Keratinocyte (primary cell): ENCODE data around the gene TARS2. TPM values are rescaled to one million over a fixed set of nuclear protein-coding genes. Genes with fewer than 3 reads are reported as not detected.

Source experiments
- DNase-seq: peaks from one replicate; pipeline ENCODE4 v3.0.0-alpha.2; 2011; ENCODE audit warnings: low read depth, missing footprints, low spot score
- FAIRE-seq: peaks from 2 replicates; lab custom pipeline; 2011; peaks lifted over from hg19 to GRCh38; lab: Jason Lieb, UNC
- H2AFZ ChIP-seq: 2 replicates; pipeline ENCODE4 v1.6.0; 2012; ENCODE audit warnings: low read length, control low read depth, inconsistent platforms; ENCODE audit not compliant: control insufficient read depth
- H3K27ac ChIP-seq: 2 replicates; pipeline ENCODE4 v1.5.1; 2011; ENCODE audit warnings: low read length; ENCODE audit not compliant: control insufficient read depth, insufficient read depth
- H3K27me3 ChIP-seq: 3 replicates; pipeline ENCODE4 v1.6.0; 2011; ENCODE audit warnings: low read length; ENCODE audit not compliant: control insufficient read depth, insufficient read depth; ENCODE audit errors: extremely low read depth
- H3K36me3 ChIP-seq, 2 experiments: 2 replicates in 1 of 2; 3 replicates in 1 of 2; pipeline ENCODE4 v1.5.1; 2011; ENCODE audit warnings: low read length in 2 of 2, mild to moderate bottlenecking in 1 of 2; ENCODE audit not compliant: control insufficient read depth in 2 of 2, insufficient read depth in 2 of 2; ENCODE audit errors: extremely low read depth in 1 of 2
- H3K4me1 ChIP-seq: 3 replicates; pipeline ENCODE4 v1.5.1; 2011; ENCODE audit warnings: low read length; ENCODE audit not compliant: control insufficient read depth, insufficient read depth; ENCODE audit errors: extremely low read depth
- H3K4me2 ChIP-seq: 3 replicates; pipeline ENCODE4 v1.6.0; 2011; ENCODE audit warnings: low read depth, low read length; ENCODE audit not compliant: control insufficient read depth, insufficient read depth; ENCODE audit errors: extremely low read depth
- H3K4me3 ChIP-seq, 3 experiments: fragments of 200-600 bp in 1 of 3; sonication (generic) in 1 of 3; 2 replicates in 2 of 3; 3 replicates in 1 of 3; pipeline ENCODE4 v1.5.1; 2011 to 2016; ENCODE audit warnings: low read length in 3 of 3, mild to moderate bottlenecking in 3 of 3, control low read depth in 2 of 3, inconsistent platforms in 1 of 3, low read depth in 1 of 3, mixed read lengths in 1 of 3, mixed run types in 1 of 3, moderate library complexity in 1 of 3; ENCODE audit not compliant: control insufficient read depth in 2 of 3, insufficient read depth in 2 of 3; ENCODE audit errors: extremely low read depth in 1 of 3
- H3K79me2 ChIP-seq: 2 replicates; pipeline ENCODE4 v1.6.0; 2012; ENCODE audit warnings: low read length; ENCODE audit not compliant: control insufficient read depth, insufficient read depth
- H3K9ac ChIP-seq: 3 replicates; pipeline ENCODE4 v1.6.0; 2011; ENCODE audit warnings: low read length; ENCODE audit not compliant: control insufficient read depth, insufficient read depth; ENCODE audit errors: extremely low read depth
- H3K9me1 ChIP-seq: 3 replicates; pipeline ENCODE4 v1.6.0; 2011; ENCODE audit warnings: low read length; ENCODE audit not compliant: control insufficient read depth, insufficient read depth; ENCODE audit errors: extremely low read depth
- H3K9me3 ChIP-seq: 2 replicates; pipeline ENCODE4 v1.5.1; 2012; ENCODE audit warnings: low read depth, low read length; ENCODE audit not compliant: control insufficient read depth
- H4K20me1 ChIP-seq: 3 replicates; pipeline ENCODE4 v1.6.0; 2011; ENCODE audit warnings: low read length; ENCODE audit not compliant: control insufficient read depth, insufficient read depth; ENCODE audit errors: extremely low read depth
- EZH2 ChIP-seq: IDR thresholded peaks from one replicate; pipeline ENCODE4 v1.6.1; 2012; ENCODE audit warnings: inconsistent platforms, mild to moderate bottlenecking, low read length, moderate library complexity
- dilution Hi-C: fragments of 300-500 bp; cut with MboI; formaldehyde crosslinking; loops from one replicate; pipeline ENCODE4 v1.7.0; 2020; ENCODE audit warnings: low sequenced_read_pairs; ENCODE audit not compliant: extremely low pct_ligation_motif_present
- polyA plus RNA-seq, 5 experiments: library from polyadenylated mRNA; depleted of rRNA in 3 of 5; stranded (reverse) in 3 of 5; stranded (forward) in 1 of 5; unstranded in 1 of 5; fragments of >200 nt; gene quantifications; 1 replicate in 1 of 5; 2 replicates in 3 of 5; 3 replicates in 1 of 5; pipeline versions ENCODE4 v1.2.1 to v1.2.3, GENCODE V29; 2011 to 2012; ENCODE audit warnings: missing spikeins in 2 of 5, low read depth in 1 of 5, low replicate concordance in 1 of 5
- TF ChIP-seq, protein P1 (sequence below), 3 experiments: IDR thresholded peaks in 1 of 3; conservative IDR thresholded peaks in 1 of 3; optimal IDR thresholded peaks in 1 of 3; 2 replicates in 2 of 3; 3 replicates in 1 of 3; pipeline versions ENCODE3 to v1.5.1; 2011; ENCODE audit warnings: low read length in 3 of 3, mild to moderate bottlenecking in 3 of 3, moderate library complexity in 2 of 3, control low read depth in 1 of 3, inconsistent platforms in 1 of 3; ENCODE audit not compliant: insufficient read depth in 2 of 3; ENCODE audit errors: extremely low read depth in 1 of 3

Gene TARS2
- polyA plus RNA-seq, 1 donor (not counting 4 experiments of a cell fraction or from before 2014, with no cell fraction given), result 28.4 TPM

DNA sequence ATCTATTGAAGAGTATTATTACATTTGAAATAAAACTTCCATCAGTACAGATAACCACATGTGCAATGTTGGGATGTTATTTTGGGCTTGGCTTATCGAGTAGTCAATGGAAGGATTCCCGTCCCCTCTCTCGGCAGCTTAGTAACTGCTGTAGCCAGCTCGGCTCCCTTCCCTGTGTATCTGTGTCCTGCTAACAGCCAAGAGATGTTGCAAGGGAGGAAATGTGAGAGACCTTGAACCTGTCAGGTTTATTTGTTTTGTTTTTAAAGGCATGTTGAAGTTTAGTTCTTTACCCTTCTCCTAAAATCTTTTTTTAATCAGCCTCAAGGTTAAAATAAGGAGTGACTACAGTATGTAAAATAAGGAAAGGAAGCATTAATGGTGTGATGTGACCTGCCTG, 13.6 kb upstream of the TARS2 start:
- Histone ChIP-seq H3K9ac (no peak overlapping the region), H4K20me1 (no peaks in the 10 kb centered on the region), H3K36me3 (peaks cover 8 to 16% of the 10 kb centered on the region in 2 experiments), H2AFZ (no peak overlapping the region), H3K4me1 (peaks cover 24% of the 10 kb centered on the region), H3K27ac (no peak overlapping the region), H3K9me1 (no peaks in the 10 kb centered on the region), H3K4me3 (no peak overlapping the region), H3K79me2 (no peaks in the 10 kb centered on the region), H3K4me2 (no peak overlapping the region), H3K9me3 (no peaks in the 10 kb centered on the region), H3K27me3 (no peaks in the 10 kb centered on the region)
- dilution Hi-C loops, result no loop called here
- TF ChIP-seq EZH2, result no peak
- TF ChIP-seq, protein P1, sequence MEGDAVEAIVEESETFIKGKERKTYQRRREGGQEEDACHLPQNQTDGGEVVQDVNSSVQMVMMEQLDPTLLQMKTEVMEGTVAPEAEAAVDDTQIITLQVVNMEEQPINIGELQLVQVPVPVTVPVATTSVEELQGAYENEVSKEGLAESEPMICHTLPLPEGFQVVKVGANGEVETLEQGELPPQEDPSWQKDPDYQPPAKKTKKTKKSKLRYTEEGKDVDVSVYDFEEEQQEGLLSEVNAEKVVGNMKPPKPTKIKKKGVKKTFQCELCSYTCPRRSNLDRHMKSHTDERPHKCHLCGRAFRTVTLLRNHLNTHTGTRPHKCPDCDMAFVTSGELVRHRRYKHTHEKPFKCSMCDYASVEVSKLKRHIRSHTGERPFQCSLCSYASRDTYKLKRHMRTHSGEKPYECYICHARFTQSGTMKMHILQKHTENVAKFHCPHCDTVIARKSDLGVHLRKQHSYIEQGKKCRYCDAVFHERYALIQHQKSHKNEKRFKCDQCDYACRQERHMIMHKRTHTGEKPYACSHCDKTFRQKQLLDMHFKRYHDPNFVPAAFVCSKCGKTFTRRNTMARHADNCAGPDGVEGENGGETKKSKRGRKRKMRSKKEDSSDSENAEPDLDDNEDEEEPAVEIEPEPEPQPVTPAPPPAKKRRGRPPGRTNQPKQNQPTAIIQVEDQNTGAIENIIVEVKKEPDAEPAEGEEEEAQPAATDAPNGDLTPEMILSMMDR (optimal IDR thresholded peaks at IDR 0.05 in 1 of 3, IDR thresholded peaks at IDR 0.05 in 1 of 3, conservative IDR thresholded peaks at IDR 0.05 in 1 of 3; ENCODE audit: extremely low read depth in 1 of 3, insufficient read depth in 2 of 3, low read length in 3 of 3), result no peak
- no peak for DNase-seq
- FAIRE-seq, result no peak

DNA sequence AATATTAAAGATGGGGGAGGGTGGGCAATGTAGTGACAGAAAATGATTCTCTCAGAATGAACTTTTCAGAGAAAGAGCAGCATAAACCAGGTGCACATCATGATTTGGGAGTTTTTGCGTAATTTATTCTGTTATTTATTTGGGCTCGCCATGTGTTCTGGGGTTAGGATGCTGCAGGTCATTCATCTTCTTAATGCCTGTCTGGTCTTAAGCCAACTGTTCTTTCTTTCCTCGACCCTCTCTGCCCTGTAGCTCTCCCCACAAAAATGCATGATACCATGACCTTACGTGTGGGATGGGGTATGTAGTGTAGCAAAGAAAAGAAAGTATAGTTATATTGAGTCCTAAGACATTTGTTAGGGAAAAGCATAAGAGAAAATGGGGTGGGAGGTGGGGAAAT, 12.3 kb upstream of the TARS2 start:
- DNase-seq (no peak), FAIRE-seq (no peak)
- dilution Hi-C loops, result no loop called here
- H4K20me1 ChIP-seq, result no peaks in the 10 kb centered on the region
- no peak overlapping the region for H3K9ac ChIP-seq
- no peak overlapping the region for H3K4me2 ChIP-seq
- no peak overlapping the region for H2AFZ ChIP-seq
- TF ChIP-seq, protein P1 (optimal IDR thresholded peaks at IDR 0.05 in 1 of 3, IDR thresholded peaks at IDR 0.05 in 1 of 3, conservative IDR thresholded peaks at IDR 0.05 in 1 of 3; ENCODE audit: extremely low read depth in 1 of 3, insufficient read depth in 2 of 3, low read length in 3 of 3), result no peak
- TF ChIP-seq EZH2, result no peak
- H3K4me1 ChIP-seq, result peaks cover 29% of the 10 kb centered on the region
- H3K27ac ChIP-seq, result no peak overlapping the region
- peaks cover 8 to 16% of the 10 kb centered on the region in 2 experiments for H3K36me3 ChIP-seq
- H3K79me2 ChIP-seq, result no peaks in the 10 kb centered on the region
- no peaks in the 10 kb centered on the region for H3K9me1 ChIP-seq
- H3K4me3 ChIP-seq, result no peak overlapping the region
- H3K9me3 ChIP-seq, result no peaks in the 10 kb centered on the region
- H3K27me3 ChIP-seq, result no peaks in the 10 kb centered on the region
